ENCODE measurements around the gene MAPK8IP3.

DNA sequence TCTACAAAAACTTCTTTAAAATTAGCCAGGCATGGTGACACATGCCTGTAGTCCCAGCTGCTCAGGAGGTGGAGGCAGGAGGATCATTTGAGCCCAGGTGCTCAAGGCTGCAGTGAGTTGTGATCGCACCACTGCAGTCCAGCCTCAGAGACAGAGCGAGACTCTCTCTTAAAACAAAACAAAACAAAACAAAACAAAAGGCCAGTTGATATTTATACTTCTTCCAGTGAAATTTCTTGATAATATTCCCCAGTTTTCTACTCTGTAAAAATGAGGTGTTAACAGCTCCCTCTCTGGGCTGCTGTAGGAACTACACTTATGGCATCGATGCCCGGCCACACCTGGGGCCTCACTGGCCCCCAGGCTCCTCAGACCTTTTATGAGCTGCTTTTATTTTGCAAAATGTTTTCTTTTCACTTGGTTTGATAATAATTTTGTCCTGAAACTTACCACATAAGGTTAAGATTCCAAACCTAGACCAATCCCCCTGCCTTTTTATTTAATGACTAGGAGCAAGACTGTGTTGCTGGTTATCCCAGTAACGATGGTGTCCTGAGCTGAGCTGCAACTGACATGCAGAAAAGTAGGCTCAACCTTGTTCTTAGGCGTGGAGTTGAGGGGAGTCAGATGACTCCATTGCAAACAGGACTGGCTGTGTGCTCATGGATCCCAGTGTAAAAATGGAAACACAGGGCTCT, 17.6 kb downstream of the MAPK8IP3 start:
- TF ChIP-seq, protein P1, sequence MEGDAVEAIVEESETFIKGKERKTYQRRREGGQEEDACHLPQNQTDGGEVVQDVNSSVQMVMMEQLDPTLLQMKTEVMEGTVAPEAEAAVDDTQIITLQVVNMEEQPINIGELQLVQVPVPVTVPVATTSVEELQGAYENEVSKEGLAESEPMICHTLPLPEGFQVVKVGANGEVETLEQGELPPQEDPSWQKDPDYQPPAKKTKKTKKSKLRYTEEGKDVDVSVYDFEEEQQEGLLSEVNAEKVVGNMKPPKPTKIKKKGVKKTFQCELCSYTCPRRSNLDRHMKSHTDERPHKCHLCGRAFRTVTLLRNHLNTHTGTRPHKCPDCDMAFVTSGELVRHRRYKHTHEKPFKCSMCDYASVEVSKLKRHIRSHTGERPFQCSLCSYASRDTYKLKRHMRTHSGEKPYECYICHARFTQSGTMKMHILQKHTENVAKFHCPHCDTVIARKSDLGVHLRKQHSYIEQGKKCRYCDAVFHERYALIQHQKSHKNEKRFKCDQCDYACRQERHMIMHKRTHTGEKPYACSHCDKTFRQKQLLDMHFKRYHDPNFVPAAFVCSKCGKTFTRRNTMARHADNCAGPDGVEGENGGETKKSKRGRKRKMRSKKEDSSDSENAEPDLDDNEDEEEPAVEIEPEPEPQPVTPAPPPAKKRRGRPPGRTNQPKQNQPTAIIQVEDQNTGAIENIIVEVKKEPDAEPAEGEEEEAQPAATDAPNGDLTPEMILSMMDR (conservative IDR thresholded peaks at IDR 0.05; ENCODE audit: low read length), result peak; percentile 63
- no peak for TF ChIP-seq EZH2phosphoT487 (IDR thresholded peaks at IDR 0.05; ENCODE audit: borderline replicate concordance)

Data from Loucy (cell line).